ENCODE results near the gene DNAJB12. TPM values are rescaled to one million over a fixed set of nuclear protein-coding genes. Genes with fewer than 3 reads are reported as not detected.

DNAJB12 gene
- total RNA-seq, 4 donors from 2014 or later, result 33.7 to 69.2 (median 38.0) TPM

DNA sequence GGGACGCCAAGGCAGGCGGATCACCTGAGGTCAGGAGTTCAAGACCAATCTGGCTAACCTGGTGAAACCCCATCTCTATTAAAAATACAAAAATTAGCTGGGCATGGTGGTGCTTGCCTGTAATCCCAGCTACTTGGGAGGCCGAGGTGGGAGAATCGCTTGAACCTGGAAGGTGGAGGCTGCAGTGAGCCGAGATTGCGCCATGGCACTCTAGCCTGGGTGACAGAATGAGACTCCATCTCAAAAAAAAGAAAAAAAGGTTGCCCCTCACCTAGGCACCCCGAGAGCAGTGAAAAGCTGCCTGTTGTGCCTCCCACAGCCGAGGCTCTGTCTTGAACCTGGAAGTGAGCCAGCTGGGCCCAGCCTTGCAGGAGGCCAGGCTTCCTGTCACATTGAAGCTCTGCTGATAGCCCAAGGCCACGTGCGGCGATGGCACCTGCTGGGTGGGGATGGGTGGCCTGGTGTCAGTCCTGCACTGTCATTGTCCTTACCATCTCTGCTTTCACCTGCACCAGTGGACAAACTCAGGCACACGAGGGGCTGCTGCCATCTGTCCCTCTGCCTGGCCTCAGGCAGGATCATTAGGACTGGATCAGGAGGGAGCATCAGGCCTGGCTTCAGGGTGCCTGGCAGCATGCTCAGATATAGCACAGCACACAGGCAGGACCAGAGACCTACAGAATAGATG lies 37.8 kb downstream of the DNAJB12 start:
- no peaks in the 10 kb centered on the region for H3K36me3 ChIP-seq
- intact Hi-C loops (cut with DNase I; ENCODE audit: low total_unique reads) (loop anchor here (1.0 kb wide), 1 partner anchor 17 kb away; no protein-coding TSS in a partner anchor), in situ Hi-C loops (cut with MboI; ENCODE audit: low pct_ligation_motif_present in 1 of 4, low pct_unique_long_range_greater_than_20kb in 1 of 4, low sequenced_read_pairs in 3 of 4) (no loop called here)
- no peak for TF ChIP-seq POLR2AphosphoS5 (IDR thresholded peaks at IDR 0.05)
- H3K4me3 ChIP-seq, result no peak overlapping the region
- H3K9me3 ChIP-seq, result no peaks in the 10 kb centered on the region
- WGBS, 2 donors (ENCODE audit: low coverage in 1 of 2), result 62% methylated on average over 12 of the region's 12 CpGs; no CpG with 5 or more reads in 1 of the 2 donors
- DNase-seq, result peak; percentile 84
- H3K27ac ChIP-seq, result peak overlapping the region; percentile 60 to 84 (median 76)
- H3K27me3 ChIP-seq, result no peaks in the 10 kb centered on the region
- H3K4me1 ChIP-seq, result peaks cover 43 to 67% (median 54%) of the 10 kb centered on the region in 4 donors

DNA sequence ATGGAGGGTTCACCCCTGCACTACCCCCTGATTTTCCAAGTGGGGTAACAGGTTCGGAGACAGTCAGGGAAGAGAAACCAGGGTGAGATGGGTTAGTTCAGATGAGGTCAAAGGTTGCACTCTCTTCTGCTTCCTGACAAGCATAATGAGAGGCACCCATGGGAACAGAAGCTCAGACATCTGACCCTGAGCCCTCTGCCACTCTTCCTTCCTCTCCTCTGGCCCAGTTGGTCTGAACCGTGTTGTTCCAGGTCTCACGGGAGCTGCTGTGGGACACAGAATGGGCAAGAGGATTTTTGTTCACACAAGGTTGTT lies 38.4 kb downstream of the DNAJB12 start:
- Histone ChIP-seq H3K4me3 (no peak overlapping the region), H3K36me3 (no peaks in the 10 kb centered on the region), H3K27ac (peak overlapping the region; percentile 60 to 84 (median 76)), H3K9me3 (no peaks in the 10 kb centered on the region), H3K4me1 (peaks cover 42 to 64% (median 52%) of the 10 kb centered on the region in 4 donors), H3K27me3 (no peaks in the 10 kb centered on the region)
- TF ChIP-seq POLR2A (IDR thresholded peaks at IDR 0.05) (no peak), POLR2AphosphoS5 (IDR thresholded peaks at IDR 0.05) (no peak), EP300 (IDR thresholded peaks at IDR 0.05; ENCODE audit: low read depth) (no peak)
- TF ChIP-seq, protein P1, sequence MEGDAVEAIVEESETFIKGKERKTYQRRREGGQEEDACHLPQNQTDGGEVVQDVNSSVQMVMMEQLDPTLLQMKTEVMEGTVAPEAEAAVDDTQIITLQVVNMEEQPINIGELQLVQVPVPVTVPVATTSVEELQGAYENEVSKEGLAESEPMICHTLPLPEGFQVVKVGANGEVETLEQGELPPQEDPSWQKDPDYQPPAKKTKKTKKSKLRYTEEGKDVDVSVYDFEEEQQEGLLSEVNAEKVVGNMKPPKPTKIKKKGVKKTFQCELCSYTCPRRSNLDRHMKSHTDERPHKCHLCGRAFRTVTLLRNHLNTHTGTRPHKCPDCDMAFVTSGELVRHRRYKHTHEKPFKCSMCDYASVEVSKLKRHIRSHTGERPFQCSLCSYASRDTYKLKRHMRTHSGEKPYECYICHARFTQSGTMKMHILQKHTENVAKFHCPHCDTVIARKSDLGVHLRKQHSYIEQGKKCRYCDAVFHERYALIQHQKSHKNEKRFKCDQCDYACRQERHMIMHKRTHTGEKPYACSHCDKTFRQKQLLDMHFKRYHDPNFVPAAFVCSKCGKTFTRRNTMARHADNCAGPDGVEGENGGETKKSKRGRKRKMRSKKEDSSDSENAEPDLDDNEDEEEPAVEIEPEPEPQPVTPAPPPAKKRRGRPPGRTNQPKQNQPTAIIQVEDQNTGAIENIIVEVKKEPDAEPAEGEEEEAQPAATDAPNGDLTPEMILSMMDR (IDR thresholded peaks at IDR 0.05), result no peak
- in situ Hi-C loops (cut with MboI; ENCODE audit: low pct_ligation_motif_present in 1 of 4, low pct_unique_long_range_greater_than_20kb in 1 of 4, low sequenced_read_pairs in 3 of 4) (no loop called here), intact Hi-C loops (cut with DNase I; ENCODE audit: low total_unique reads) (loop anchor here (1.0 kb wide), 1 partner anchor 16 kb away; no protein-coding TSS in a partner anchor)
- WGBS, 2 donors (ENCODE audit: low coverage in 1 of 2), result 75% methylated on average over 3 of the region's 3 CpGs; no CpG with 5 or more reads in 1 of the 2 donors
- no peak for DNase-seq

DNA sequence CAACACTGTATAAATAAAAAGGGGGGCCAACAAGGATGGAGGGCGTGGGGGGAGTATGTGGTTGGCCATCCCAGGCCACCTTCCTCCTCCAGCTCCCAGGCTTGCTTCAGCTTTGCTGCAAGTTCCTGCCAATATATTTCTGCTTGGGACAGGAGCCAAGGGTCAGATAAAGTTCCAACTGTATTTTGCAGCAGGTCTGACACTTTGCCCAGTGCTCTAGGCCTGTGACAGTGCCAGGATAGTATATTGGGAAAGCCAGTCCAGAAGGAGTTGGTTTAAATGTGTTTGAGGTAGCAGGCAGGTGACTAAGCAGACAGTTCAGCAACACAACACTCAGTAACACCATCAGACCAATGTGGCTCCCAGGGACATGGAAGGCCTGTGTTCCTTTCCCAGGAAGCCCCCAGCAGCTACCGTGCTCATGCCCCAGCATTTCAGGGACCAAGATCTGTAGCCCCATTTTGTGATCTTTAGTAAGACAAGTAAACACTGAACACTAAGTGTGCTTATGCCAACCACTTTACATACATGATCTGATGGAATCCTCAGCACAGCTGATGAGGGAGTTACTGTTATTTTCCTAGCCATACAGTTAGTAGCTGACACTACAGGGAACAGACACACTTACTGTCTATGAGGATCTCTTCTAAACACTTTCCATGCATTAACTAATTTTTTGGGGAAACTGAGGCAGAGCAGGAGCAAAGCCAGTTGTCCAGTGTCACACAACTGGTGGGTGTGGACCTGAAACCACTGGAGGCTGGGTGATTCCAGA lies 38.9 kb downstream of the DNAJB12 start:
- peak overlapping the region; percentile 60 to 84 (median 76) for H3K27ac ChIP-seq
- TF ChIP-seq POLR2AphosphoS5 (IDR thresholded peaks at IDR 0.05) (peak in 1 of 3 donors; percentile 54), EP300 (IDR thresholded peaks at IDR 0.05; ENCODE audit: low read depth) (no peak), POLR2A (IDR thresholded peaks at IDR 0.05) (peak; percentile 36)
- TF ChIP-seq, protein P1 (IDR thresholded peaks at IDR 0.05), result no peak
- H3K4me1 ChIP-seq, result peaks cover 37 to 59% (median 49%) of the 10 kb centered on the region in 4 donors
- H3K27me3 ChIP-seq, result no peaks in the 10 kb centered on the region
- DNase-seq, result peak; percentile 69
- H3K36me3 ChIP-seq, result no peaks in the 10 kb centered on the region
- H3K4me3 ChIP-seq, result no peak overlapping the region
- in situ Hi-C loops (cut with MboI; ENCODE audit: low pct_ligation_motif_present in 1 of 4, low pct_unique_long_range_greater_than_20kb in 1 of 4, low sequenced_read_pairs in 3 of 4), result no loop called here
- no peaks in the 10 kb centered on the region for H3K9me3 ChIP-seq
- intact Hi-C loops (cut with DNase I; ENCODE audit: low total_unique reads), result loop anchor here (1.0 kb wide), 1 partner anchor 15 kb away; no protein-coding TSS in a partner anchor
- WGBS, 2 donors (ENCODE audit: low coverage in 1 of 2), result 35% methylated on average over 2 of the region's 2 CpGs; no CpG with 5 or more reads in 1 of the 2 donors

DNA sequence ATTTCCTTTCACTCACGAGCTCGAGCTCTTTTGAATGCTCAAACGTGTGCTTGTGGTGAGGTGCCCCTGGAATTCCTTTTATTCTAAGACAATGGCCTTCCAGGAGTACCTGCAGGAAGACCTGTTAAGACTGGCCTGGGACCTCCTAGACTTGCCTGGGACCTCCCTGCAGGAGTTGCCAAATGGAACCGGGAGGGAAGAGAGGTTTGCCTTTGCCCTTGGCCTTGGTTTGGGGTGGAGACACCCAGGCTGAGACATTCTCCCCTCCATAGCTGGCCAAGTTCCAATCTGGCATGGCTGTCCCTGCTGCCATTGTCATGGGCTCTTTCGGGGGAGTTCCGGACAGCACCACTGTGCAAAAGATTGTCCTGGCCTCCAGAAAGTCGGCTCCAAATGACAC lies 39.7 kb downstream of the DNAJB12 start:
- in situ Hi-C loops (cut with MboI; ENCODE audit: low pct_ligation_motif_present in 1 of 4, low pct_unique_long_range_greater_than_20kb in 1 of 4, low sequenced_read_pairs in 3 of 4), result no loop called here
- H3K4me1 ChIP-seq, result peaks cover 32 to 59% (median 49%) of the 10 kb centered on the region in 4 donors
- WGBS, 2 donors (ENCODE audit: low coverage in 1 of 2), result 38 to 60% methylated on average over 6 to 7 of the region's 7 CpGs

More for the DNA sequence above, 39.7 kb downstream of the DNAJB12 start:
- no peak for TF ChIP-seq EP300 (IDR thresholded peaks at IDR 0.05; ENCODE audit: low read depth)
- TF ChIP-seq, protein P1 (IDR thresholded peaks at IDR 0.05), result no peak
- TF ChIP-seq POLR2A (IDR thresholded peaks at IDR 0.05), result no peak
- TF ChIP-seq POLR2AphosphoS5 (IDR thresholded peaks at IDR 0.05), result no peak
- H3K36me3 ChIP-seq, result no peaks in the 10 kb centered on the region
- no peaks in the 10 kb centered on the region for H3K9me3 ChIP-seq
- DNase-seq, result no peak
- H3K27ac ChIP-seq, result peak overlapping the region; percentile 60 to 84 (median 76)
- no peak overlapping the region for H3K4me3 ChIP-seq
- H3K27me3 ChIP-seq, result no peaks in the 10 kb centered on the region
- intact Hi-C loops (cut with DNase I; ENCODE audit: low total_unique reads), result no loop called here

Measured in transverse colon (tissue), 4 donors.